Endothelial cell of umbilical vein (primary cell): ENCODE measurements around the gene TMEM52B. TPM values are rescaled to one million over a fixed set of nuclear protein-coding genes. Genes with fewer than 3 reads are reported as not detected.

ENCODE experiments used
- BruUV-seq: library from RNA; stranded (reverse); fragments of 400-500 nt; replicated peaks from 2 replicates; lab custom pipeline; 2021; lab: Mats Ljungman, UMichigan
- CTCF ChIA-PET: fragments of 300-600, 350-600 bp; sonication (Branson Sonifier 250); formaldehyde crosslinking; loops from one replicate; lab custom pipeline; 2021; ENCODE audit warnings: antibody characterized with exemption, inconsistent platforms; lab: Charles Lee
- POLR2A ChIA-PET: fragments of 300-600, 350-600 bp; sonication (Branson Sonifier 250); formaldehyde crosslinking; loops from one replicate; lab custom pipeline; 2021; ENCODE audit warnings: antibody characterized with exemption, inconsistent platforms; lab: Charles Lee
- DNase-seq: peaks from one replicate; pipeline ENCODE4 v3.0.0-alpha.2; 2011; ENCODE audit warnings: low read depth, low spot score
- FAIRE-seq: peaks from 2 replicates; lab custom pipeline; 2011; peaks lifted over from hg19 to GRCh38; lab: Jason Lieb, UNC
- H2AFZ ChIP-seq: 2 replicates; pipeline ENCODE4 v1.6.0; 2012; ENCODE audit warnings: low read depth, low read length, control low read depth, inconsistent platforms
- H3K27ac ChIP-seq: 2 replicates; pipeline ENCODE4 v1.5.1; 2011; ENCODE audit warnings: low read depth, mild to moderate bottlenecking, control low read depth, low read length, moderate library complexity; ENCODE audit not compliant: insufficient read depth
- H3K27me3 ChIP-seq, 2 experiments: 2 replicates each; pipeline versions ENCODE4 v1.6.0 to v1.6.1; 2011; ENCODE audit warnings: low read length in 2 of 2, mixed read lengths in 1 of 2; ENCODE audit not compliant: control insufficient read depth in 2 of 2, insufficient read depth in 2 of 2
- H3K36me3 ChIP-seq, 2 experiments: 2 replicates in 1 of 2; 3 replicates in 1 of 2; pipeline ENCODE4 v1.5.1; 2011; ENCODE audit warnings: low read length in 2 of 2, mild to moderate bottlenecking in 1 of 2, moderate library complexity in 1 of 2; ENCODE audit not compliant: control insufficient read depth in 2 of 2, insufficient read depth in 2 of 2; ENCODE audit errors: extremely low read depth in 1 of 2
- H3K4me1 ChIP-seq: 3 replicates; pipeline ENCODE4 v1.5.1; 2011; ENCODE audit warnings: mild to moderate bottlenecking, low read length; ENCODE audit not compliant: control insufficient read depth, insufficient read depth; ENCODE audit errors: extremely low read depth
- H3K4me2 ChIP-seq: 2 replicates; pipeline ENCODE4 v1.6.1; 2011; ENCODE audit warnings: low read length, control low read depth, mixed read lengths; ENCODE audit not compliant: insufficient read depth
- H3K4me3 ChIP-seq, 3 experiments: fragments of 200-600 bp in 1 of 3; sonication (generic), shearing (Covaris generic) in 1 of 3; replicated peaks in 1 of 3; 2 replicates each; pipeline ENCODE4 v1.5.1; 2011 to 2016; ENCODE audit warnings: control low read depth in 3 of 3, low read length in 3 of 3, mild to moderate bottlenecking in 2 of 3, inconsistent platforms in 1 of 3, low read depth in 1 of 3, moderate library complexity in 1 of 3; ENCODE audit not compliant: insufficient read depth in 1 of 3
- H3K79me2 ChIP-seq: 2 replicates; pipeline ENCODE4 v1.6.0; 2012; ENCODE audit warnings: low read length, inconsistent platforms; ENCODE audit not compliant: control insufficient read depth, insufficient read depth
- H3K9ac ChIP-seq: replicated peaks from 2 replicates; pipeline ENCODE3; 2011; ENCODE audit warnings: low read length, control low read depth; ENCODE audit not compliant: insufficient read depth; ENCODE audit errors: extremely low read depth
- H3K9me1 ChIP-seq: replicated peaks from 3 replicates; pipeline ENCODE4 v1.6.0; 2011; ENCODE audit warnings: mild to moderate bottlenecking, low read length; ENCODE audit not compliant: control insufficient read depth, insufficient read depth; ENCODE audit errors: extremely low read depth
- H3K9me3 ChIP-seq: replicated peaks from 2 replicates; pipeline ENCODE4 v1.5.1; 2012; ENCODE audit warnings: low read length, inconsistent platforms; ENCODE audit not compliant: control insufficient read depth, insufficient read depth
- H4K20me1 ChIP-seq: replicated peaks from 2 replicates; pipeline ENCODE3; 2011; ENCODE audit warnings: mild to moderate bottlenecking, low read length; ENCODE audit not compliant: control insufficient read depth, insufficient read depth; ENCODE audit errors: extremely low read depth
- EZH2 ChIP-seq: IDR thresholded peaks from 2 replicates; pipeline ENCODE4 v1.6.1; 2012; ENCODE audit warnings: borderline replicate concordance, low read depth, mild to moderate bottlenecking, moderate library complexity, low read length, inconsistent platforms; ENCODE audit not compliant: severe bottlenecking
- FOS ChIP-seq: IDR thresholded peaks from 2 replicates; pipeline ENCODE4 v1.6.1; 2011; ENCODE audit warnings: mild to moderate bottlenecking, low read length, moderate library complexity, borderline replicate concordance; ENCODE audit not compliant: insufficient read depth
- GATA2 ChIP-seq: IDR thresholded peaks from 2 replicates; pipeline ENCODE4 v1.7.0; 2011; ENCODE audit warnings: low read depth, mild to moderate bottlenecking, moderate library complexity, mixed read lengths, low read length; ENCODE audit not compliant: insufficient read length, insufficient read depth
- JUN ChIP-seq: IDR thresholded peaks from 2 replicates; pipeline ENCODE4 v1.6.1; 2011; ENCODE audit warnings: borderline replicate concordance, low read depth; ENCODE audit not compliant: insufficient read length, insufficient read depth
- MYC ChIP-seq: IDR thresholded peaks from one replicate; pipeline ENCODE4 v1.6.1; 2011; ENCODE audit warnings: mild to moderate bottlenecking, low read depth, low read length
- POLR2A ChIP-seq: IDR thresholded peaks from 2 replicates; pipeline ENCODE4 v1.6.1; 2012; ENCODE audit warnings: low read depth, mild to moderate bottlenecking, control low read depth, low read length
- POLR2AphosphoS5 ChIP-seq: IDR thresholded peaks from 2 replicates; pipeline ENCODE4 v1.6.1; 2012; ENCODE audit warnings: low read depth, mild to moderate bottlenecking, control low read depth, low read length, moderate library complexity; ENCODE audit not compliant: insufficient read depth
- dilution Hi-C: fragments of 300-500 bp; cut with MboI; formaldehyde crosslinking; loops from one replicate; pipeline ENCODE4 v1.15.0; 2019; ENCODE audit warnings: low sequenced_read_pairs; ENCODE audit not compliant: extremely low pct_ligation_motif_present
- intact Hi-C: fragments of 100-400 bp; cut with micrococcal nuclease; formaldehyde crosslinking; loops from one replicate; pipeline ENCODE4 v1.10.0; 2022
- polyA plus RNA-seq, 4 experiments: library from polyadenylated mRNA; depleted of rRNA in 3 of 4; stranded (reverse) in 3 of 4; unstranded in 1 of 4; fragments of >200 nt; gene quantifications; 2 replicates each; pipeline versions ENCODE4 v1.2.1 to v1.2.3, GENCODE V29; 2011 to 2012; ENCODE audit warnings: missing spikeins in 1 of 4
- total RNA-seq: library from RNA; stranded (reverse); gene quantifications from 2 replicates; pipeline ENCODE4 v1.2.3, GENCODE V29; 2021
- TF ChIP-seq, protein P1 (sequence below): IDR thresholded peaks from 2 replicates; pipeline ENCODE4 v1.6.1; 2011; ENCODE audit not compliant: insufficient read depth, insufficient read length
- TF ChIP-seq, protein P2 (sequence below), 2 donors: IDR thresholded peaks; 1 replicate in 1 of 2; 2 replicates in 1 of 2; pipeline ENCODE4 v1.5.1; 2011; ENCODE audit warnings: low read length in 2 of 2, mild to moderate bottlenecking in 2 of 2, moderate library complexity in 2 of 2, control low read depth in 1 of 2, inconsistent platforms in 1 of 2, low read depth in 1 of 2; ENCODE audit not compliant: insufficient read depth in 1 of 2; ENCODE audit errors: extremely low read depth in 1 of 2

The TMEM52B gene
- total and polyA plus RNA-seq, 2 donors (not counting 3 experiments of a cell fraction or from before 2014, with no cell fraction given), result 0.24 TPM; not detected in 1

DNA sequence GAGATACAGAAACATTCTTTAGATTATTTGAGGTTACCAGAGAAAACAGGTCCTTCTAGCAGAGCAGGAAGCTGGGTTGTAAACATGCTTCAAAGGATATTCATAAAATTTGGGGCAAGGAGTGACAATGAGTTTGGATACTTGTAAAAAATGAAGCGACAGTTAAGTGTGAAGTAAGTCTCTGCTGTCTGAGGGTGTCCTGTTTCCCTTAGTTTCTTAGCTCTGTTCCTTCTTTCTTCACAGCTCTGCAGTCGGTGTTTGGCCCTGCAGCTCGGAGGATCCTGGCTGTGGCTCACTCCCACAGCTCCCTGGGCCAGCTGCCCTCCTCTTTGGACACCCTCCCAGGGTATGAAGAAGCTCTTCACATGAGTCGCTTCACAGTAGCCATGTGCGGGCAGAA, 10.8 kb downstream of the TMEM52B start:
- no peak for TF ChIP-seq POLR2AphosphoS5
- no peak for TF ChIP-seq GATA2
- no peak for TF ChIP-seq JUN
- TF ChIP-seq POLR2A, result no peak
- TF ChIP-seq FOS, result no peak
- TF ChIP-seq, protein P1, sequence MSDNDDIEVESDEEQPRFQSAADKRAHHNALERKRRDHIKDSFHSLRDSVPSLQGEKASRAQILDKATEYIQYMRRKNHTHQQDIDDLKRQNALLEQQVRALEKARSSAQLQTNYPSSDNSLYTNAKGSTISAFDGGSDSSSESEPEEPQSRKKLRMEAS, result no peak
- no peak for TF ChIP-seq EZH2
- no peak for TF ChIP-seq MYC
- TF ChIP-seq, protein P2, sequence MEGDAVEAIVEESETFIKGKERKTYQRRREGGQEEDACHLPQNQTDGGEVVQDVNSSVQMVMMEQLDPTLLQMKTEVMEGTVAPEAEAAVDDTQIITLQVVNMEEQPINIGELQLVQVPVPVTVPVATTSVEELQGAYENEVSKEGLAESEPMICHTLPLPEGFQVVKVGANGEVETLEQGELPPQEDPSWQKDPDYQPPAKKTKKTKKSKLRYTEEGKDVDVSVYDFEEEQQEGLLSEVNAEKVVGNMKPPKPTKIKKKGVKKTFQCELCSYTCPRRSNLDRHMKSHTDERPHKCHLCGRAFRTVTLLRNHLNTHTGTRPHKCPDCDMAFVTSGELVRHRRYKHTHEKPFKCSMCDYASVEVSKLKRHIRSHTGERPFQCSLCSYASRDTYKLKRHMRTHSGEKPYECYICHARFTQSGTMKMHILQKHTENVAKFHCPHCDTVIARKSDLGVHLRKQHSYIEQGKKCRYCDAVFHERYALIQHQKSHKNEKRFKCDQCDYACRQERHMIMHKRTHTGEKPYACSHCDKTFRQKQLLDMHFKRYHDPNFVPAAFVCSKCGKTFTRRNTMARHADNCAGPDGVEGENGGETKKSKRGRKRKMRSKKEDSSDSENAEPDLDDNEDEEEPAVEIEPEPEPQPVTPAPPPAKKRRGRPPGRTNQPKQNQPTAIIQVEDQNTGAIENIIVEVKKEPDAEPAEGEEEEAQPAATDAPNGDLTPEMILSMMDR (IDR thresholded peaks at IDR 0.05; ENCODE audit: extremely low read depth in 1 of 2, insufficient read depth in 1 of 2, low read depth in 1 of 2, low read length in 2 of 2), result no peak
- H3K9ac ChIP-seq, result no peak overlapping the region
- dilution Hi-C loops, result no loop called here
- ChIA-PET POLR2A (interaction anchor here (0.7 kb wide), 1 partner anchor 498 kb away, joined by 8 read pairs; no protein-coding TSS in a partner anchor), CTCF (interaction anchor here (0.6 to 3.2 kb wide), 3 partner anchors 29 to 50 kb away, joined by 3 to 49 read pairs (median 3); no protein-coding TSS in a partner anchor)
- no peaks in the 10 kb centered on the region for H3K9me3 ChIP-seq
- no peak overlapping the region for H3K27ac ChIP-seq
- no peak overlapping the region for H3K4me2 ChIP-seq
- H3K4me3 ChIP-seq, result no peak overlapping the region
- H3K36me3 ChIP-seq, result no peaks in the 10 kb centered on the region
- peaks cover 3% of the 10 kb centered on the region in 2 experiments for H3K27me3 ChIP-seq
- no peaks in the 10 kb centered on the region for H3K9me1 ChIP-seq
- intact Hi-C loops, result loop anchor here (1.0 to 2.0 kb wide), 3 partner anchors 36 to 375 kb away; no protein-coding TSS in a partner anchor
- H3K79me2 ChIP-seq, result no peaks in the 10 kb centered on the region
- BruUV-seq, result no TSS peak
- peak overlapping the region; percentile 20 for H2AFZ ChIP-seq
- FAIRE-seq, result no peak
- no peak for DNase-seq
- H3K4me1 ChIP-seq, result no peaks in the 10 kb centered on the region
- H4K20me1 ChIP-seq, result no peaks in the 10 kb centered on the region
